Measurements from ENCODE around the gene VAC14.

VAC14 gene

GRCh38 chr16:70721202-70721963 is 79.6 kb downstream of the VAC14 start:
- no peak for DNase-seq

- DNase-seq, result no peak
Measured at GRCh38 chr16:70720425-70721201, 80.3 kb downstream of the VAC14 start.

GRCh38 chr16:70717065-70717464 is 83.9 kb downstream of the VAC14 start:
- DNase-seq, result no peak

DNA sequence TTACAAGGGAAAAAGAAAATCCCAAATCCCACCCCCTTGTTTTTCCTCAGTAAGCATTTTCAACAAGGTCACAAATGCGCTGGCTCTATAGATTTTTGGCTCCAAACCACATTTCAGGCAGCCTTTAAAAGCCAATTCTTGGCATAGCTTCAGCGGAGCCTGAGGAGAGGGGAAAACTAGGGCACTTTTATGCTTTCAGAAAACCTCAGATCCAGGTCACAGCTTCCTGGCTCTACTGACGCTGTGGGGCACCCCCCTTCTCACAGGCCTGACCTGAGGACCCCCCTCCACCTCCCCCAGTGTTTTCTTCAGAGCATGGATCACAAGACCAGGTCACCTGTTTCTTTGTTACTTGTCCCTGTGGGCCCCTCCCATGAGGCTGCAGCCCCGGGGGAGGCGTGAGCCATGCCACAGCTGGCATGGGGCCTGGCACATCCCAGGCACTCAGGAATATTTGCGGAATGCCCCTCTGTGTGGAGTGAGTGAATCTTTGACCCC is 85.0 kb downstream of the VAC14 start:
- no peak for DNase-seq

DNA sequence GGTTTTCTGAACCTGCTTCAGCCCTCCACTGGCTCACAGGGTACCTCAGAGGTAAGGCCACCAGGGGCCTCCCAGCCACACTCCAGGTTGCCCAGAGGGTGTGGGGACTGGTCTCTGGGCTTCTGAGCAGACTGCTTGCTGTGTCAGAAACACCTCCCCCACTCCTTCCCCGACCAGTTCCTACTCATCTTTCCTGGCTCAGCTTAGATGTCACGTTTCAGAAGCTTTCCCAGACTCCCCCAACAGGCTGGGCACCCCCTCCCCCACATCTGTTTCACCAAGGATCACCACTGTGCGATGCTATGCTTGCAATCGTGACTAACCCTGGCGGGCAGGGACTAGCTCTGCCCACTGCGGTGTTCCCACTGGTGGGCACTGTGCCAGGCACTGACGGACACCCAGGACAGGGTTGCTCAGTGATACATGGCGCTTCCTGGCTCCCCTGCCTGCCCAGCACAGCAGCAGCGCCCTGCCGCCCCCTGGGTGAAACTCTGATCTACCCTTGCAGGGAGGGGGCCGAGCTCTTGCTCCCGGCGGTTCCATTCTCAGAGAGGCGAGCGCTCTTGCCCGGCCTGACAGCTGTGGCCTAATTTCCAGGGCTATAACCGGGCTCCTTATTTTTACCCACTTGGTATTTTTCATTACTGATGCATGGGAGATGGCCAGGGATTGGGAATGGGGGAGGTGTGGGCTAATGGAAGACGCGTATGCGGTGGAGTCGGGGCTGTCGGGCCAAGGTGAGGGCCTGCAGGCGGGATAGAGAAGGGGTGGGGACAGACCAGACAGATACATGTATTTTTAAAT is 85.7 kb downstream of the VAC14 start:
- DNase-seq, result no peak

DNA sequence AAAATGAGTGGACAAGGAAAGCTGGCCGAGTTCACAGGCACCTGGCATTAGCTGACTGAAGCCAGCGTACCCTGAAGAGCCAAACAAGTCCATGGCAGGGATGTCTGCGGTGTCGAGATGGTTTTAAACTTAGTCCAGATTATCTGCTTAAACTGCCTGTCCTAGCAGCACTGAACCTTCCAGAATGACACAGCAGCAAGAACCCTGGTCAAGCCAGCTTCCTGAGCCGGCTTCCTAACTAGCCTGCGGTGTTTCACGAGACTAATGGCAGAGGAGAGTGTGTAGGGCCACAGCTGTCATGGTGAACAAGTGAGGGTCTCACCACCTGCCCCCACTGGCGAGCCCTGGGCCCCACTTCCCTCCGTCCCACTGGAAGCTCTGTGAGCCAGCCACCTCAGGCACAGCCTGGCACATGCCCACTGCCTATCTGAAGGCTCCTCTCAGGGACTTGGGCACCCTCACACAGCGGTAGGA is 86.3 kb downstream of the VAC14 start:
- no peak for DNase-seq

GRCh38 chr16:70713824-70714223 is 87.1 kb downstream of the VAC14 start:
- DNase-seq, result no peak

DNA sequence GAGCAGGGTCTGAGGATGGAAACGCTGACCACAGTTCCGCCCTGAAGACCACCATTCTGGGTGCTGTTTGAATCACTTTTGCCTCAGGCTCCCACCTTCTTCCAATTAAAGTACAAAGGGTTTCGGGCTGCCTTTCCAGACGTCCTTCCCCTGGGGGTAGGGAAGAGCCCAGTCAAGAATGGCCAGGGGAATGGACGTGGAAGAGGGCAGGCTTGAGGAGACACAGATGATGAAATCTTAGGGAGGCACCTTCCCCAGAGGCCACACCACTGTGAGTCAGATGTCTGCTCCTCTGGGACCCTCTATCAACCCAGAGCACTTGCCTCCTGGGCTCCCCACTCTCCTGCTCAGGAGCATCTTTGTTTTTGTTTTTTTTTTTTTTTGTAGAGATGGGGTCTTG is 87.6 kb downstream of the VAC14 start:
- no peak for DNase-seq

GRCh38 chr16:70712942-70713341 is 88.0 kb downstream of the VAC14 start:
- no peak for DNase-seq

DNA sequence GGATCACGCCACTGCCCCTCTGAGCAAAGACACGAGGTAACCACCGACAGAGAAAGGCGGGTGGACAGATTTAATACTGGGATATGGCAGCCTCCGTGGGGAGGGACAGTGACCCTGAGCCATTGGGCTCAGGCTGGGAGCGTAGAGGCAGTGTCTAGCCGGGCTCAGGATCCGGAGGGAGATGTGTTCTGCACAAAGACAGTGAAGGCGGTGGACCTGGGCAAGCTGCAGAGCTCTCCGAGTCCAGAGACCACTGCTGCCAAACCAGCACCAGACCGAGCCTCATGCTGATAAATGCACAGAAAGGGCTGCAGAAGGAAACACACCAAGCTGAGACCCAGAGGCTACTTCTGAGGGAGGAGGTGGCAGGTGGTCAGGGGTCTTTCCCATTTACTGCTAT is 88.6 kb downstream of the VAC14 start:
- DNase-seq, result no peak

- no peak for DNase-seq
Measured at GRCh38 chr16:70711211-70712031, 89.5 kb downstream of the VAC14 start.

DNA sequence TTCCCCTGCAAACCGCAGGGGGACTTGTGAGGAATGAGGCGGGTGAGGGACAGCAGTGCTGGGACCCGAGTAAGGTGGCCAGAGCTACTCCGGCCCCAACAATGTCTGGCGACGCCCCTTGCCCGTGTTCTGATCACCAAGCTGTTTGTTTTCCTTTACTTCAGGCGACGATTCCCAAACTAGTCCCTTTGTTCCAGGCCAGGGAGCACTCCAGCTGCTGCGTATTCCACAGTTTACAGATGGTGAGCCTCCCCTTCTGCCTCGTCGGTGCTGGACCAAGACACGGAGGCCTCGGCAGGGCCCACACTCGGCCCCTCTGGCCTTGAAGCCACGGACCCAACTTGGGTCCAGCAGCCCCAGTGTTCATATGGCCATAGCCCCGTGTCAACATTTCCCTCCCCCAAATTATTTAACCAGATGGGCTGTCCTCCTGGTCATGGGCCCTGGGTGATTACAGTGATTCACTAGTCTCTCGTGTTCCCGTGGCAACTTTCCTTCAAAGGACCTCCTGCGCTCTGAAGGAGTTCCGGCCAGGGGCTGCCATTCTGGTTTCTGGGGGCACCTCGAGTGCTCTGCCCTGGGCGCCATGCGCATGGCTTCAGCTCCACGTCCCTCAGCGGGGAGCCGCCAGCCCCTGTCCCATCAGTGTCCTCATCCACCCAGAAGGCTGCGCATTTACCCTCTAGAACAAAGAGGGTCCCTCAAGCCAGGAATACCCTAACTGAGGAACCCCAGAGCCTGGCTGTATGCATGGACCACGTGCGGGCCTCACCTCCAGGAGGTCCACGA is 90.3 kb downstream of the VAC14 start:
- DNase-seq, result no peak

GRCh38 chr16:70709942-70710341 is 91.0 kb downstream of the VAC14 start:
- DNase-seq, result no peak

DNA sequence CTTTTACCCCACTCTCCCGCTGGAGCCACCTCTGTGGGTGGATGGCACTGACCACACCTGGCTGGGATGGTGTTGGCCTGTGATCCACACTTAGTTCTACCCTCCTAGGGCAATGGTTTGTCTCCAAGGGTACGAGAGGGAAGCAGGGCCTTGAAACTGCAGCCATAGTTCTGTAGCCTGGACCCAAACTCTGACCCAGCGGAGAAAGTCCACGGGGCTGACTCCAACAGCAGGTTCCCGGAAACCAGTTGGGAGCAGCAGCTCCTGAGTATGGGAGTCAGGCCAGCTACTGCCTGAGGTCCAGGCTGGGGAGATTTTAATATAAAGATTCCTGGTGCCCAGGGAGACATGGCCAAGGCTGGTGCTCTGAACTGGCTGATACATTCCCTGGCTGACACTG is 91.5 kb downstream of the VAC14 start:
- no peak for DNase-seq

- no peak for DNase-seq
Measured at GRCh38 chr16:70708366-70709246, 92.4 kb downstream of the VAC14 start.

DNA sequence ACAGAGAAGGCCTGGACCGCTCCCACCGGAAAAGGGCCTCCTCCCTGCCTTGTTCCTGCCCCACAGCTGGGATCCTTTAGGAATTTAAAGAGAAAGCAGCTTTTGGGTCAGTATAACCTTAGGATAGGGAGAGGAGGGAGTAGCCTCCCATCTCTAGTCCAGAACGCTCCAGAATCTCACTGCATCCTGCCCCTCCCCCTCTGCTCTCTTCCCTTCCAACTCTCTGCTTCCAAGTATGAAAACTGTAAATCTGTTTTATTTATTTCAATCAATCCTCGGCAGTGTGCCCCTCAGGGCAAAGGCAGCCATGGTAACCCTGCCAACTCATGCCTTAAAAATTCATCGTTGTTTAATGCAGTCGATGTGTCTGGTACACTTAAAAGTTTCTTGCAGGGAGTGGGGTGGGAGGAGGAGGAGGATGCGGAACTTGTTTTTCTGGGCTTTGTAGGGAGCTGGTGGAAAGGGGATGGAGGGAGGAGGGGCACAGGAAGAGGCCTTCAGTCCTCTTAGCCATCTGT is 94.0 kb downstream of the VAC14 start:
- DNase-seq, result no peak

GRCh38 chr16:70705056-70705455 is 95.9 kb downstream of the VAC14 start:
- no peak for DNase-seq

DNA sequence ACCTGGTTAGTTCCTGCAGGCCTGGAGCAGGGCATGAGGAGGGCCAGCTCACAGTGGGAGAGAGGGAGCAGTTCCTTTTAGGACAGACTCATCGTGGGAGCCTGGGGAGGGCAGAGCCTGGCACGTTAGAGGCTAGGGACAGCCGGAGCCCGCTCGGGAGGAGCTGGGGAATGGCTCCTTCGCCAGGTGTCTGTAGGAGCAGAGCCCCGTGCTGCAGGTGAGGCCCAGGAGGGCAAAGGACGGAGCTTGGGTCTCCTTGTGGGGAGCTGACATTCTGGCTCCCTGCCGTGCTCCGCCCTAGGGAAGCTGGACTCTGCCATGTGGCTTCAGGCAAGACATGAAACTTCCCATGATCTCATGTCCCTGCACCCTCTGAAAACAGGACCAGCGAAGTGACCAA is 96.4 kb downstream of the VAC14 start:
- no peak for DNase-seq

GRCh38 chr16:70703835-70704381 is 97.0 kb downstream of the VAC14 start:
- no peak for DNase-seq
